Measurements from ENCODE around the gene TBC1D1. TPM values are rescaled to one million over a fixed set of nuclear protein-coding genes. Genes with fewer than 3 reads are reported as not detected.

The TBC1D1 gene
- total RNA-seq, 1 donor from 2014 or later: 96.0 TPM

- Histone ChIP-seq H3K36me3 (peaks cover 0 to 7% of the 10 kb centered on the region in 2 donors), H3K4me1 (peaks cover 20% of the 10 kb centered on the region), H3K27ac (peak overlapping the region; percentile 77), H3K4me3 (no peak overlapping the region), H3K9me3 (no peaks in the 10 kb centered on the region), H3K27me3 (no peaks in the 10 kb centered on the region)
- no peak for DNase-seq (ENCODE audit: extremely low spot score in 2 of 2)
- intact Hi-C loops (cut with DNase I): no loop called here
- TF ChIP-seq CTCF (IDR thresholded peaks at IDR 0.05): no peak
- peak in 1 of 2 donors; percentile 60 for TF ChIP-seq POLR2AphosphoS5 (IDR thresholded peaks at IDR 0.05; ENCODE audit: insufficient read depth in 1 of 2, low read depth in 1 of 2)
Measured at GRCh38 chr4:38132107-38132673, 241.3 kb downstream of the TBC1D1 start.

- TF ChIP-seq CTCF (IDR thresholded peaks at IDR 0.05) (no peak), POLR2A (IDR thresholded peaks at IDR 0.05) (no peak), POLR2AphosphoS5 (IDR thresholded peaks at IDR 0.05; ENCODE audit: insufficient read depth in 1 of 2, low read depth in 1 of 2) (no peak)
- Histone ChIP-seq H3K4me1 (peaks cover 20% of the 10 kb centered on the region), H3K4me3 (no peak overlapping the region), H3K36me3 (peaks cover 0 to 11% of the 10 kb centered on the region in 2 donors), H3K27ac (peak overlapping the region; percentile 77), H3K9me3 (no peaks in the 10 kb centered on the region), H3K27me3 (no peaks in the 10 kb centered on the region)
- no peak for DNase-seq (ENCODE audit: extremely low spot score in 2 of 2)
- intact Hi-C loops (cut with DNase I): no loop called here
Measured at GRCh38 chr4:38132843-38133662, 242.2 kb downstream of the TBC1D1 start.

- Histone ChIP-seq H3K27ac (no peak overlapping the region), H3K27me3 (no peaks in the 10 kb centered on the region), H3K9me3 (no peaks in the 10 kb centered on the region), H3K4me1 (peaks cover 20% of the 10 kb centered on the region), H3K36me3 (peaks cover 0 to 15% of the 10 kb centered on the region in 2 donors), H3K4me3 (no peak overlapping the region)
- DNase-seq (ENCODE audit: extremely low spot score in 2 of 2): no peak
- TF ChIP-seq POLR2AphosphoS5 (IDR thresholded peaks at IDR 0.05; ENCODE audit: insufficient read depth in 1 of 2, low read depth in 1 of 2) (no peak), CTCF (IDR thresholded peaks at IDR 0.05) (no peak), POLR2A (IDR thresholded peaks at IDR 0.05) (no peak)
- intact Hi-C loops (cut with DNase I): no loop called here
Measured at GRCh38 chr4:38133711-38134480, 243.0 kb downstream of the TBC1D1 start.

GRCh38 chr4:38135201-38135600, 244.3 kb downstream of the TBC1D1 start:
- Histone ChIP-seq H3K27me3 (no peaks in the 10 kb centered on the region), H3K27ac (no peak overlapping the region), H3K9me3 (no peaks in the 10 kb centered on the region), H3K4me3 (no peak overlapping the region), H3K36me3 (peaks cover 0 to 15% of the 10 kb centered on the region in 2 donors), H3K4me1 (peaks cover 20% of the 10 kb centered on the region)
- intact Hi-C loops (cut with DNase I): no loop called here
- no peak for TF ChIP-seq POLR2AphosphoS5 (IDR thresholded peaks at IDR 0.05; ENCODE audit: insufficient read depth in 1 of 2, low read depth in 1 of 2)
- DNase-seq (ENCODE audit: extremely low spot score in 2 of 2): no peak

GRCh38 chr4:38136604-38137003, 245.7 kb downstream of the TBC1D1 start:
- DNase-seq (ENCODE audit: extremely low spot score in 2 of 2): no peak
- intact Hi-C loops (cut with DNase I): no loop called here
- TF ChIP-seq POLR2A (IDR thresholded peaks at IDR 0.05) (no peak), CTCF (IDR thresholded peaks at IDR 0.05) (no peak), POLR2AphosphoS5 (IDR thresholded peaks at IDR 0.05; ENCODE audit: insufficient read depth in 1 of 2, low read depth in 1 of 2) (no peak)
- Histone ChIP-seq H3K27ac (no peak overlapping the region), H3K4me3 (no peak overlapping the region), H3K27me3 (no peaks in the 10 kb centered on the region), H3K9me3 (no peaks in the 10 kb centered on the region), H3K36me3 (peaks cover 0 to 15% of the 10 kb centered on the region in 2 donors), H3K4me1 (peaks cover 10% of the 10 kb centered on the region)

Measured in vagina (tissue), 2 donors.